Measurements from ENCODE around the gene DUSP16. TPM values are rescaled to one million over a fixed set of nuclear protein-coding genes. Genes with fewer than 3 reads are reported as not detected.

Gene DUSP16
- total and polyA plus RNA-seq, 2 of the 8 experiments (the other 6 are each of a cell fraction or from before 2014, with no cell fraction given): 31.6 to 55.9 TPM

GRCh38 chr12:12505544-12506495 lies 56.8 kb downstream of the DUSP16 start (continued):
- TF ChIP-seq SIN3A (conservative IDR thresholded peaks at IDR 0.05 in 1 of 2, IDR thresholded peaks at IDR 0.05 in 1 of 2; ENCODE audit: low read depth in 1 of 2, low read length in 2 of 2) (no peak), MAX (IDR thresholded peaks at IDR 0.05) (no peak), RNF2 (IDR thresholded peaks at IDR 0.05; ENCODE audit: borderline replicate concordance, low read depth, low read length, missing control alignments, poor library complexity, severe bottlenecking) (no peak)
